Left ventricle myocardium inferior (tissue), 1 donor: ENCODE data around the gene DTD1. TPM values are rescaled to one million over a fixed set of nuclear protein-coding genes. Genes with fewer than 3 reads are reported as not detected.

Source experiments
- DNase-seq: peaks from one replicate; pipeline ENCODE4 v3.0.0-alpha.2; 2020
- H3K27ac ChIP-seq: fragments of 200-600 bp; replicated peaks from 2 replicates; pipeline ENCODE4 v1.8.0; 2021
- H3K27me3 ChIP-seq: fragments of 200-600 bp; 2 replicates; pipeline ENCODE4 v1.8.0; 2021; ENCODE audit warnings: low read depth
- H3K36me3 ChIP-seq: fragments of 200-600 bp; 2 replicates; pipeline ENCODE4 v1.8.0; 2021
- H3K4me1 ChIP-seq: fragments of 200-600 bp; 2 replicates; pipeline ENCODE4 v1.8.0; 2021
- H3K4me3 ChIP-seq: fragments of 200-600 bp; 2 replicates; pipeline ENCODE4 v1.8.0; 2021; ENCODE audit warnings: mild to moderate bottlenecking, moderate library complexity
- H3K9me3 ChIP-seq: fragments of 200-600 bp; replicated peaks from 2 replicates; pipeline ENCODE4 v1.8.0; 2021
- intact Hi-C: fragments of 100-400 bp; cut with micrococcal nuclease; formaldehyde crosslinking; loops from one replicate; pipeline ENCODE4 v1.11.0; 2022
- total RNA-seq: library from RNA; stranded (reverse); fragmentation: NEBNext Ultra II Directional; extraction: Animal tissue kit (Norgen Biotek cat#: 25700); gene quantifications from one replicate; pipeline ENCODE4 v1.2.1, GENCODE V29; 2021
- TF ChIP-seq, protein P1 (sequence below): fragments of 200-600 bp; IDR thresholded peaks from 2 replicates; pipeline ENCODE4 v1.8.0; 2021; ENCODE audit warnings: antibody characterized with exemption, mild to moderate bottlenecking, borderline replicate concordance
- donor health status: DM: no; HTN: yes; CAD: no; lungs with severe emphysema.

DTD1 gene
- total RNA-seq, 1 donor from 2014 or later, result 12.2 TPM

DNA sequence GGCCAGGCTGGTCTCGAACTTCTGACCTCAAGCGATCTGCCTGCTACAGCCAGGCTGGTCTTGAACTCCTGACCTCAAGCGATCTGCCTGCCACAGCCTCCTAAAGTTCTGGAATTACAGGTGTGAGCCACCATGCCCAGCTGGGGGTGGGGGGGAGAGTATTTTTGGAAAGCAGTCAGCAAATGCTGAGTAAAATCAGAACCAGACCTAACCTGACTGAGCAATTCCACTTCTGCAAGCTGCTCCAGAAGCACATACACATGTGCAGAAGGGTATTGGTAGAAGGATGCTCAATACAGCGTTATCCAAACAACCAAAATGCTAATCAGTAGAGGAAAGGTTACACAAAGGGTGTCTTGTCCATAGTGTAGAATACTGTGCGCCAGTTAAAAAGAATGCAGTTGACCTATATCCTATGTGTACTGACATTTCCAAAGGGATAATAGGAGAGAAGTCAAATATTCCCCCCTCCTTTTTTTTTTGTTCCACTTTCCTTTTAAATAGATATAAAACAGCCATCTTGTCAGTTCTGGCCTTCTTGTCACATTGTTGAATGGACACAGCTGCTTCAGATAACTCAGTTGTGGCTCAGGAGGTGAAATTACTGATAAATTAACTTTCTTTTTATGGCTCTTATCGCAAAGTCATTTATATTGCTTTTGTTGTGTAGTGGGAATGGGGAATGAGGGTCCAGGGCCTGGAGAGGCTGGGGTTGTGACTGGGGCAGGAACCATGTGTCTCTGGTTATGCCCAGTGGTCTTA lies 74.6 kb downstream of the DTD1 start:
- Histone ChIP-seq H3K4me1 (no peaks in the 10 kb centered on the region), H3K4me3 (no peak overlapping the region), H3K9me3 (no peaks in the 10 kb centered on the region), H3K27me3 (no peaks in the 10 kb centered on the region), H3K36me3 (no peaks in the 10 kb centered on the region), H3K27ac (no peak overlapping the region)
- DNase-seq, result no peak
- intact Hi-C loops, result no loop called here
- TF ChIP-seq, protein P1, sequence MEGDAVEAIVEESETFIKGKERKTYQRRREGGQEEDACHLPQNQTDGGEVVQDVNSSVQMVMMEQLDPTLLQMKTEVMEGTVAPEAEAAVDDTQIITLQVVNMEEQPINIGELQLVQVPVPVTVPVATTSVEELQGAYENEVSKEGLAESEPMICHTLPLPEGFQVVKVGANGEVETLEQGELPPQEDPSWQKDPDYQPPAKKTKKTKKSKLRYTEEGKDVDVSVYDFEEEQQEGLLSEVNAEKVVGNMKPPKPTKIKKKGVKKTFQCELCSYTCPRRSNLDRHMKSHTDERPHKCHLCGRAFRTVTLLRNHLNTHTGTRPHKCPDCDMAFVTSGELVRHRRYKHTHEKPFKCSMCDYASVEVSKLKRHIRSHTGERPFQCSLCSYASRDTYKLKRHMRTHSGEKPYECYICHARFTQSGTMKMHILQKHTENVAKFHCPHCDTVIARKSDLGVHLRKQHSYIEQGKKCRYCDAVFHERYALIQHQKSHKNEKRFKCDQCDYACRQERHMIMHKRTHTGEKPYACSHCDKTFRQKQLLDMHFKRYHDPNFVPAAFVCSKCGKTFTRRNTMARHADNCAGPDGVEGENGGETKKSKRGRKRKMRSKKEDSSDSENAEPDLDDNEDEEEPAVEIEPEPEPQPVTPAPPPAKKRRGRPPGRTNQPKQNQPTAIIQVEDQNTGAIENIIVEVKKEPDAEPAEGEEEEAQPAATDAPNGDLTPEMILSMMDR, result no peak

DNA sequence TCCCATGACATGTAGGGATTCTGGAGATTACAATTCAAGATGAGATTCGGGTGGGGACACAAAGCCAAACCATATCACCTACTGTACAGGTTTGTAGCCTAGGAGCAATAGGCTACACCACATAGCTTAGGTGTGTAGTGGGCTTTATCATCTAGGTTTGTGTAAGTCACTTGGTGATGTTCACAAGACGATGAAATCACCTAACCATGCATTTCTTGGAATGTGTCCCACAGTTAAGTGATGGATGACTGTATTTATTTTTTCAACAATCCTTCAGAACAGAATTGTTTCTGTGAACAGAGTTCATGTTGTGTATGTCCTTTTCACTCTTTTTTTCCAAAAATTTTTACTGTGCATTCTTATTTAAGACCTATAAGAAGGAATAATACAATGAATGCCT lies 76.1 kb downstream of the DTD1 start:
- intact Hi-C loops, result no loop called here
- Histone ChIP-seq H3K4me3 (no peak overlapping the region), H3K36me3 (no peaks in the 10 kb centered on the region), H3K4me1 (no peaks in the 10 kb centered on the region), H3K27ac (no peak overlapping the region), H3K27me3 (no peaks in the 10 kb centered on the region), H3K9me3 (no peaks in the 10 kb centered on the region)
- DNase-seq, result no peak
- TF ChIP-seq, protein P1, result no peak

DNA sequence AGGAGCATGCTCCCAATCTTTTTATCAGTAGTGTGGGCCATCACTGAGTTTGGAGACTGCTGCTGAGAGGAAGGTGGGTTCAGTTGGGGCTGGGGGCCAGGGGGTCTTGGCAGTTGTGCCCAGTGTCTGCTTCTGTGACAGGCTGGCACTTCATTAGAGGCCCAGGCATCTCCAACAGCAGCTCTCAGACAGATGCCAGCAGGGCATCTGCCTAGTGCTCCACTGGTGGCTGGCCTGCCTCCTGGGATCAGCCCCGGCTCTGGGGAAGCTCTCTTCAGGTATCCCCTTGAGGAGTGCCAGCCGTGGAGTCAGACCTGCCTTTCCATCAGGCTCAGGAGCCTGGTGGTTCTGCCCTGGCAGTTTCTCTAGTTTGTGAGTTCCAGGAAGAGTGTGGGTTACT lies 77.3 kb downstream of the DTD1 start:
- Histone ChIP-seq H3K9me3 (no peaks in the 10 kb centered on the region), H3K27me3 (no peaks in the 10 kb centered on the region), H3K36me3 (no peaks in the 10 kb centered on the region), H3K27ac (no peak overlapping the region), H3K4me1 (no peaks in the 10 kb centered on the region), H3K4me3 (no peak overlapping the region)
- TF ChIP-seq, protein P1, result no peak
- no peak for DNase-seq
- intact Hi-C loops, result no loop called here

DNA sequence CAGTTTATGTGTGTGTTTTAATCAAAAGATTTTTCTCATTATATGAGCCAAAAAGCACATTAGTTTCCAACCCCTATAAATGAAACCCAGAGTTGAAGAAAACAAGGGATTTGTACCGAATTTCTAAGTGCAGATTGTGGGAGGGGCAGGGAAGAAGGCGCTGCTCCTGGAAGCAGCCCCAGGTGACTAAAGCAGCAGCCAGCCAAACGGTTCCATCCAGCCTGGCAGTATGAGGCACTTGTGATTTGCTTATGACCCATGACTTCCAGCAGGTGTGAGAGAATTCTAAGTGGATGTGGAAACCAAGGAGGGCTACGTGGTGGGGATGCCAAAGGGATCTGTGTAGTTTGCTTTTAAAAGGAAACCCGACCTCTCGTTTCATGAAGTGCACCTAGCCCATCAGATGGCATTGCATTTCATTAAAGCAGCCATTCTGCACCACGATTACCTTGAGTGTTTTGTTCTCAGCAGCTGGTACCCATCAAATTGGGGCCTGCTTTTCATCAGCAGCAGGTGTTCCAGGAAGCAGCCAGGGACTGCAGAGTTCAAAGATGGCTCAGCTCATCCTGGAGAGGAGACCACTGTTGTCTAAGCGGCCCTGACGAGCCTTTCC lies 79.1 kb downstream of the DTD1 start:
- Histone ChIP-seq H3K27ac (no peak overlapping the region), H3K27me3 (no peaks in the 10 kb centered on the region), H3K4me3 (no peak overlapping the region), H3K36me3 (no peaks in the 10 kb centered on the region), H3K9me3 (no peaks in the 10 kb centered on the region), H3K4me1 (no peaks in the 10 kb centered on the region)
- DNase-seq, result no peak
- intact Hi-C loops, result no loop called here
- TF ChIP-seq, protein P1, result no peak

DNA sequence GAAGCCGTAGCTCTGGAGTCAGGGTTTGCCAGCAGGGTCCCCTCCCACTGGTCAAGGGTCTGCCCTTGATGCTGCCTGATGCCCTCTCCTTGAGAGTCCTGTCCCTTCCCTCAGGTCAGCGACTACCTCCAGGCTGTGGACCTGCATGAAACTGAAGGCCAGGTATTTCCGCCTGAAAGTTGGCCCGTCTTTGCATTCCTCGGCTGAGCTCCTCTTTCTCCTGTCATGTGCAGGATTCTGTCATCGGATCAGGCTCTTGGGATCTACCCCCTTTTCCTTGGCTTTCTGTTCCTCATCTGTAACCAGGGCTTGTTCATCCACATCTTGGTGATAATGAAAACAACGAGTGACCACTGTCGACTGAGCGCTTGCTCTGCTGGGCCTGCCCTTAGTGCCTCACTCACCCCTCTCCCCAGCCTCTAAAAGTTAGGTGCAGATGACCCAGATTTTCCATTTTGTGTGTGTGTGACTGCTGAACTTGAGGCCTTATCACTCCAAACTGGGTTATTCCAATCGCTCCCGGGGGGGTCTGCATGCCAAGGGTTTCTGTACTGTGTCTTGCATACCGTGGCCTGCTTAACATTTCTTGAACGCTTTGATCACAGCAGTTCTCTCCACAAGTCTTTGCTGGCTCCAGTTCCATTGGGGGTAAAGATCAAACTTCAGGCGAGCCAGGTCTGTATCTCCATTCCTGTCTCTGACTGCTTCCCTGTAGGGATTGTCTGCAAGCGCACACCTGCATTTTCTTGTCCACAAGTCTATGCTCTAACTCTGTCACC lies 81.6 kb downstream of the DTD1 start:
- Histone ChIP-seq H3K27me3 (no peaks in the 10 kb centered on the region), H3K27ac (no peak overlapping the region), H3K4me3 (no peak overlapping the region), H3K36me3 (no peaks in the 10 kb centered on the region), H3K9me3 (no peaks in the 10 kb centered on the region), H3K4me1 (no peaks in the 10 kb centered on the region)
- intact Hi-C loops, result no loop called here
- DNase-seq, result no peak
- TF ChIP-seq, protein P1, result no peak
